ENCODE results near the gene GPR50. TPM values are rescaled to one million over a fixed set of nuclear protein-coding genes. Genes with fewer than 3 reads are reported as not detected.

Gene GPR50
- polyA plus RNA-seq = under 1 TPM in 1 of 3 donors, not detected in 2; 0.04 TPM

GRCh38 chrX:151176231-151176750 is at the start of gene GPR50:
TSS of gene GPR50 (plus strand) at chrX:151176584. CDS start at chrX:151176722, 138 bp downstream.
- WGBS, 3 donors = 49 to 63% (median 60%) methylated on average over 8 to 11 of the region's 11 CpGs

GRCh38 chrX:151132531-151132930 is 43.9 kb upstream of the GPR50 start:
- WGBS, 3 donors = 68 to 91% (median 77%) methylated on average over 2 of the region's 2 CpGs
- no peak overlapping the region for H3K27ac ChIP-seq (ENCODE audit: low read depth, low read length)

More at GRCh38 chrX:151176231-151176750, at the start of gene GPR50:
- no peak within 1 kb of the TSS for H3K27ac ChIP-seq (ENCODE audit: low read depth, low read length)

- no peak overlapping the region for H3K27ac ChIP-seq (ENCODE audit: low read depth, low read length)
- WGBS, 3 donors = 31 to 35% (median 32%) methylated on average over 8 of the region's 8 CpGs
Measured at GRCh38 chrX:151151665-151152267, 24.6 kb upstream of the GPR50 start.

- H3K27ac ChIP-seq (ENCODE audit: low read depth, low read length) = no peak overlapping the region
- 6 to 21% (median 11%) methylated on average over 9 of the region's 9 CpGs for WGBS, 3 donors
Measured at GRCh38 chrX:151153086-151153485, 23.3 kb upstream of the GPR50 start.

GRCh38 chrX:151153667-151154066 is 22.7 kb upstream of the GPR50 start:
- WGBS, 3 donors = 9 to 43% (median 26%) methylated on average over 6 of the region's 6 CpGs

GRCh38 chrX:151155234-151155633 is 21.1 kb upstream of the GPR50 start:
- 29 to 60% (median 60%) methylated on average over 4 of the region's 4 CpGs for WGBS, 3 donors
- no peak overlapping the region for H3K27ac ChIP-seq (ENCODE audit: low read depth, low read length)

More at GRCh38 chrX:151153667-151154066, 22.7 kb upstream of the GPR50 start:
- H3K27ac ChIP-seq (ENCODE audit: low read depth, low read length) = no peak overlapping the region

- 52 to 78% (median 75%) methylated on average over 4 of the region's 4 CpGs for WGBS, 3 donors
- no peak overlapping the region for H3K27ac ChIP-seq (ENCODE audit: low read depth, low read length)
Measured at GRCh38 chrX:151161690-151162089, 14.7 kb upstream of the GPR50 start.

GRCh38 chrX:151167791-151168345 is 8.5 kb upstream of the GPR50 start:
- no peak overlapping the region for H3K27ac ChIP-seq (ENCODE audit: low read depth, low read length)
- WGBS, 3 donors = 70 to 74% (median 72%) methylated on average over 7 of the region's 7 CpGs

GRCh38 chrX:151169783-151170182 is 6.6 kb upstream of the GPR50 start:
- WGBS, 3 donors = 80 to 92% (median 88%) methylated on average over 1 of the region's 1 CpG
- no peak overlapping the region for H3K27ac ChIP-seq (ENCODE audit: low read depth, low read length)

GRCh38 chrX:151174581-151175282 is 1.7 kb upstream of the GPR50 start:
- no peak overlapping the region for H3K27ac ChIP-seq (ENCODE audit: low read depth, low read length)
- WGBS, 3 donors = 2 to 34% (median 3%) methylated on average over 37 of the region's 37 CpGs

GRCh38 chrX:151175283-151176062 is 911 bp upstream of the GPR50 start:
- H3K27ac ChIP-seq (ENCODE audit: low read depth, low read length) = no peak overlapping the region
- 4 to 38% (median 5%) methylated on average over 33 to 54 of the region's 54 CpGs for WGBS, 3 donors

GRCh38 chrX:151177141-151178027 is 1.0 kb downstream of the GPR50 start:
- 1 to 35% (median 5%) methylated on average over 19 to 94 of the region's 96 CpGs for WGBS, 3 donors
- H3K27ac ChIP-seq (ENCODE audit: low read depth, low read length) = no peak overlapping the region

GRCh38 chrX:151178746-151179145 is 2.4 kb downstream of the GPR50 start:
- 2 to 32% (median 4%) methylated on average over 13 to 18 of the region's 18 CpGs for WGBS, 3 donors

GRCh38 chrX:151180400-151180799 is 4.0 kb downstream of the GPR50 start:
- WGBS, 3 donors = 89 to 94% (median 93%) methylated on average over 12 to 18 of the region's 18 CpGs

More at GRCh38 chrX:151178746-151179145, 2.4 kb downstream of the GPR50 start:
- no peak overlapping the region for H3K27ac ChIP-seq (ENCODE audit: low read depth, low read length)

GRCh38 chrX:151181088-151181487 is 4.7 kb downstream of the GPR50 start:
- H3K27ac ChIP-seq (ENCODE audit: low read depth, low read length) = no peak overlapping the region
- 70 to 81% (median 78%) methylated on average over 7 of the region's 7 CpGs for WGBS, 3 donors

More at GRCh38 chrX:151180400-151180799, 4.0 kb downstream of the GPR50 start:
- no peak overlapping the region for H3K27ac ChIP-seq (ENCODE audit: low read depth, low read length)

- 37 to 56% (median 47%) methylated on average over 6 of the region's 6 CpGs for WGBS, 3 donors
- H3K27ac ChIP-seq (ENCODE audit: low read depth, low read length) = no peak overlapping the region
Measured at GRCh38 chrX:151183233-151183753, 6.9 kb downstream of the GPR50 start.

GRCh38 chrX:151183912-151184565 is 7.7 kb downstream of the GPR50 start:
- H3K27ac ChIP-seq (ENCODE audit: low read depth, low read length) = no peak overlapping the region
- WGBS, 3 donors = 7 to 26% (median 15%) methylated on average over 14 of the region's 14 CpGs
